ENCODE measurements around the gene CCSAP.

DNA sequence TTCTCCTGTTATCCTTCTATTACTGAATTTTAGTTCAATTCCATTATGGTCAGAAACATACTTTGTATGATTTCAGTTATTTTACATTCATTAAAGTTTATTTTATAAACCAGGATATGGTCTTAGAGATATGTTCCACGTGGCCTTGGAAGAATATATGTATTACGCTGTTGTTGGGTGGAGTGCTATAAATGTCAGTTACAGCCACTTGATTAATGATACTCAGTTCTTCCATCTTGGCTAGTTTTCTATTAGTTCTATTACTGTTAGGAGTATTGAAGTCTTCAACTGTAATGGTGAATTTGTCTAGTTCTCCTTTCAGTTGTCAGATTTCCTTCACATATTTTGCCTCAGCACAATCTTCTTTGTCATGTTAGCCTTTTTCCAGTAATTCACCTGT, 26.7 kb downstream of the CCSAP start:
- TF ChIP-seq GABPB1 (CRISPR knock-in tag; IDR thresholded peaks at IDR 0.05): no peak
- TF ChIP-seq, protein P1, sequence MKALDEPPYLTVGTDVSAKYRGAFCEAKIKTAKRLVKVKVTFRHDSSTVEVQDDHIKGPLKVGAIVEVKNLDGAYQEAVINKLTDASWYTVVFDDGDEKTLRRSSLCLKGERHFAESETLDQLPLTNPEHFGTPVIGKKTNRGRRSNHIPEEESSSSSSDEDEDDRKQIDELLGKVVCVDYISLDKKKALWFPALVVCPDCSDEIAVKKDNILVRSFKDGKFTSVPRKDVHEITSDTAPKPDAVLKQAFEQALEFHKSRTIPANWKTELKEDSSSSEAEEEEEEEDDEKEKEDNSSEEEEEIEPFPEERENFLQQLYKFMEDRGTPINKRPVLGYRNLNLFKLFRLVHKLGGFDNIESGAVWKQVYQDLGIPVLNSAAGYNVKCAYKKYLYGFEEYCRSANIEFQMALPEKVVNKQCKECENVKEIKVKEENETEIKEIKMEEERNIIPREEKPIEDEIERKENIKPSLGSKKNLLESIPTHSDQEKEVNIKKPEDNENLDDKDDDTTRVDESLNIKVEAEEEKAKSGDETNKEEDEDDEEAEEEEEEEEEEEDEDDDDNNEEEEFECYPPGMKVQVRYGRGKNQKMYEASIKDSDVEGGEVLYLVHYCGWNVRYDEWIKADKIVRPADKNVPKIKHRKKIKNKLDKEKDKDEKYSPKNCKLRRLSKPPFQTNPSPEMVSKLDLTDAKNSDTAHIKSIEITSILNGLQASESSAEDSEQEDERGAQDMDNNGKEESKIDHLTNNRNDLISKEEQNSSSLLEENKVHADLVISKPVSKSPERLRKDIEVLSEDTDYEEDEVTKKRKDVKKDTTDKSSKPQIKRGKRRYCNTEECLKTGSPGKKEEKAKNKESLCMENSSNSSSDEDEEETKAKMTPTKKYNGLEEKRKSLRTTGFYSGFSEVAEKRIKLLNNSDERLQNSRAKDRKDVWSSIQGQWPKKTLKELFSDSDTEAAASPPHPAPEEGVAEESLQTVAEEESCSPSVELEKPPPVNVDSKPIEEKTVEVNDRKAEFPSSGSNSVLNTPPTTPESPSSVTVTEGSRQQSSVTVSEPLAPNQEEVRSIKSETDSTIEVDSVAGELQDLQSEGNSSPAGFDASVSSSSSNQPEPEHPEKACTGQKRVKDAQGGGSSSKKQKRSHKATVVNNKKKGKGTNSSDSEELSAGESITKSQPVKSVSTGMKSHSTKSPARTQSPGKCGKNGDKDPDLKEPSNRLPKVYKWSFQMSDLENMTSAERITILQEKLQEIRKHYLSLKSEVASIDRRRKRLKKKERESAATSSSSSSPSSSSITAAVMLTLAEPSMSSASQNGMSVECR (CRISPR knock-in tag; IDR thresholded peaks at IDR 0.05; ENCODE audit: borderline replicate concordance): no peak
- TF ChIP-seq, protein P2, sequence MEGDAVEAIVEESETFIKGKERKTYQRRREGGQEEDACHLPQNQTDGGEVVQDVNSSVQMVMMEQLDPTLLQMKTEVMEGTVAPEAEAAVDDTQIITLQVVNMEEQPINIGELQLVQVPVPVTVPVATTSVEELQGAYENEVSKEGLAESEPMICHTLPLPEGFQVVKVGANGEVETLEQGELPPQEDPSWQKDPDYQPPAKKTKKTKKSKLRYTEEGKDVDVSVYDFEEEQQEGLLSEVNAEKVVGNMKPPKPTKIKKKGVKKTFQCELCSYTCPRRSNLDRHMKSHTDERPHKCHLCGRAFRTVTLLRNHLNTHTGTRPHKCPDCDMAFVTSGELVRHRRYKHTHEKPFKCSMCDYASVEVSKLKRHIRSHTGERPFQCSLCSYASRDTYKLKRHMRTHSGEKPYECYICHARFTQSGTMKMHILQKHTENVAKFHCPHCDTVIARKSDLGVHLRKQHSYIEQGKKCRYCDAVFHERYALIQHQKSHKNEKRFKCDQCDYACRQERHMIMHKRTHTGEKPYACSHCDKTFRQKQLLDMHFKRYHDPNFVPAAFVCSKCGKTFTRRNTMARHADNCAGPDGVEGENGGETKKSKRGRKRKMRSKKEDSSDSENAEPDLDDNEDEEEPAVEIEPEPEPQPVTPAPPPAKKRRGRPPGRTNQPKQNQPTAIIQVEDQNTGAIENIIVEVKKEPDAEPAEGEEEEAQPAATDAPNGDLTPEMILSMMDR (IDR thresholded peaks at IDR 0.05): no peak
- no peak for TF ChIP-seq ZNF317 (CRISPR knock-in tag; IDR thresholded peaks at IDR 0.05; ENCODE audit: borderline replicate concordance, low read depth)
- no peak for TF ChIP-seq FOXK1 (CRISPR knock-in tag; IDR thresholded peaks at IDR 0.05)
- no peak for TF ChIP-seq TP53 (CRISPR knock-in tag; IDR thresholded peaks at IDR 0.05)
- TF ChIP-seq, protein P3, sequence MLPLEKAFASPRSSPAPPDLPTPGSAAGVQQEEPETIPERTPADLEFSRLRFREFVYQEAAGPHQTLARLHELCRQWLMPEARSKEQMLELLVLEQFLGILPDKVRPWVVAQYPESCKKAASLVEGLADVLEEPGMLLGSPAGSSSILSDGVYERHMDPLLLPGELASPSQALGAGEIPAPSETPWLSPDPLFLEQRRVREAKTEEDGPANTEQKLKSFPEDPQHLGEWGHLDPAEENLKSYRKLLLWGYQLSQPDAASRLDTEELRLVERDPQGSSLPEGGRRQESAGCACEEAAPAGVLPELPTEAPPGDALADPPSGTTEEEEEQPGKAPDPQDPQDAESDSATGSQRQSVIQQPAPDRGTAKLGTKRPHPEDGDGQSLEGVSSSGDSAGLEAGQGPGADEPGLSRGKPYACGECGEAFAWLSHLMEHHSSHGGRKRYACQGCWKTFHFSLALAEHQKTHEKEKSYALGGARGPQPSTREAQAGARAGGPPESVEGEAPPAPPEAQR (CRISPR knock-in tag; IDR thresholded peaks at IDR 0.05): no peak
- TF ChIP-seq CBFB (CRISPR knock-in tag; IDR thresholded peaks at IDR 0.05; ENCODE audit: low read depth): no peak
